AG09309 (cell line): ENCODE measurements around the gene SPON2.

ENCODE experiments used
- DNase-seq: peaks from one replicate; pipeline ENCODE4 v3.0.0-alpha.2; 2010; ENCODE audit warnings: low read depth
- H3K4me3 ChIP-seq: 2 replicates; pipeline ENCODE4 v1.5.1; 2011; ENCODE audit warnings: mild to moderate bottlenecking, low read depth, low read length, moderate library complexity; ENCODE audit not compliant: control insufficient read depth
- CTCF ChIP-seq: IDR thresholded peaks from 2 replicates; pipeline ENCODE4 v1.5.1; 2011; ENCODE audit warnings: mild to moderate bottlenecking, low read depth, low read length, inconsistent platforms; ENCODE audit not compliant: insufficient read depth, control insufficient read depth; ENCODE audit errors: missing control alignments

Gene SPON2

DNA sequence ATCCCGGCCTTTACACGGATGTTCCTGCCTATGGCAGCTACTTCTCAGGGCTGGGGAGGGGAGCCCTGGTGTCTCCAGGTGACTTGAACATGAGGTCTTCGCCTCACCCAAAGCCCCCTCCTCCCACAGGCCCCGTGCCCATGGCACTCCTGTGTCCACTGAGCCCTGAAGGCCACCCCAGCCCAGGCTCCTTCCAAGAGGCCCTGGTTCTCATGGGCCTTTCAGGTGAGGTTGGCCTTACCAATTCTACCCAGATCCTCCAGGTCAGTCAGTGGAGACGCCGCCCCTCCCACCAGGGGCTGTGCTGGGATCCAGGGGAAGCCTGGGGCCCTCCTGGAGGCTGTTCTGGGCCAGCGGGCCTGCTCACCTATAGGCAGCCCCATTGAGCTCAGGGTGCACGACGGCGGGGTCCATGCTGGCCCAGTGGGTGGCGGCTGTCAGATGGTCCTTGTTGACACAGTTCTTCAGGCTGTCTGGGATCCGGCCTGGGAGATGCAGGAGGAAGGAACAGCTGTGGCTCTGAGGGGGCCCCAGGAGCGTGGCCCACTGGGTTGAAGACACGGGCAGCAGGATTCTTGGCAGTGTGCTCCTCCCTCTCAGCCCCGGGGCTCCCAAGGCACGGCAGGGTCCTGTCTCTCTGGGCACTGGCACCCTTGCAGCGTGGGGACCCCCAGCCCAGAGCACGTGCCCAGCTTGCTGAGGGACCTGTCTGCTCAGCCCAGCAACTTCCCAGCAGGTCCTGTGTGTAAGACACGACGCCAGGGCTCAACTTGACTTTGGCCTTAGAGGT is 40.4 kb upstream of the SPON2 start:
- TF ChIP-seq CTCF, result no peak
- DNase-seq, result no peak
- no peak overlapping the region for H3K4me3 ChIP-seq

DNA sequence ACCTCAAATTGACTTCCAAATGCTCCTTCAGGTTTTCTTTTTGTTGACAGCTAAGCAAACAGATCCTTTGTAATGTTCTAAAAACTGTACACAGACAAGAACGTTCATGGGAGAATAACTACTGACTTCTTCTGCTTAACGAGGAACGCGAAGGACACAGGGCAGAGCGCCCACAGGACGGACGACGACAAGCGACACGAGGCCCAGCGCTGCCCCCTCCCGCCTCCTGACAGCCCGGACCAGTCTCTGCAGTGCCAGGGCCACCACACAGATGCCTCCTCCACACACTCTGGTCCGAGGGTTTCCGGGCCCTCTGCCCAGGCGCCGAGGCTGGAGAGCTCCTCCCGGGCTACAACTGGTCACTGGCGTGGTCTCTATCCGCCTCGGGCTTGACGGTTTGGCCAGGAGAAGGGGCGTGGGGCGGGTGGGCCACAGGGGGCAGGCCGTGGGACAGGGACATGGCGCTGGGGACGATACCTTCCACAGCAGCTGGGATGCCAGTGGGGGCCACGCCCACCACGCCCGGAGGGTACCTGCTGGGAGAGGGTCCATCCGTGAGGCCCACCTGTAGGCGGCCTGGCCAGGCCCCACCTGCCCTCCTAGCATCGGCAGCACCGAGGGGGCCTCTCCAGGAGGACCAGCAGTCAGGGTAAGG is 39.6 kb upstream of the SPON2 start:
- no peak for DNase-seq
- TF ChIP-seq CTCF, result no peak
- no peak overlapping the region for H3K4me3 ChIP-seq

GRCh38 chr4:1211371-1211770 is 39.0 kb upstream of the SPON2 start:
- no peak overlapping the region for H3K4me3 ChIP-seq
- no peak for TF ChIP-seq CTCF
- DNase-seq, result no peak

GRCh38 chr4:1210971-1211370 is 38.6 kb upstream of the SPON2 start:
- no peak for DNase-seq
- H3K4me3 ChIP-seq, result no peak overlapping the region
- TF ChIP-seq CTCF, result no peak

DNA sequence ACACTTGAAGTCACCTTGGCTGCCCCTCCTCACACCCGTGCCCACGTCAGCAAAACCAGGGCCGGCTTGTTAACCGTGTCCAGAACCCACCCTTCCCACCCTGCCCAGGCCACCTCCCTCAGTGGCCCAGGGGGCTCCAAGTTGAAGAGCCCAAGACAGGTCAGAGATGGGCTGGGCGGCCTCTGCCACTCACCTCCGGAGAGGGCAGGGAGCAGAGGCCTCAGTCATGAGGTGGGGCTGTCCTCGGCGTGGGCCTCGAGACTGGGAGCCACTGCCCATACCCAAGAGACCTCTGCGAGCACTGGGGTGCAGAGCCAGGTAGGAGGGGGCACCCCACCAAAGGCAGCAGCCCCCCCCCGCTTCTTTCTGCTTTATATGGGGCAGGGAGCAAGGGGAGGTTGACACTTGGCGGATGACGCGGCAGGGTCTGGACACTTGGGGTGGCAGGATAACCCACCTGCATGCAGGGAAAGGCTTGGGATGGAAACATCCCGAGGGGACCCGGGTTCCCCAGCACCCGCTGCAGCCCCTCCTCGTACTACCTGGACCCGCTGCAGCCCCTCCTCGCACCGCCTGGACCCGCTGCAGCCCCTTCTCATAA is 38.0 kb upstream of the SPON2 start:
- TF ChIP-seq CTCF, result no peak
- DNase-seq, result no peak

GRCh38 chr4:1209821-1210220 is 37.4 kb upstream of the SPON2 start:
- no peak for TF ChIP-seq CTCF
- no peak for DNase-seq
- no peak overlapping the region for H3K4me3 ChIP-seq

More for the DNA sequence above, 38.0 kb upstream of the SPON2 start:
- H3K4me3 ChIP-seq, result no peak overlapping the region
